Common myeloid progenitor, CD34-positive (primary cell): Measurements from ENCODE around the gene SMIM43.
A peak's percentile ranks its signal among the peaks of the same experiment; 100 is the strongest.

Experiments used
- CTCF ChIA-PET: fragments of 350-600 bp; sonication (Branson Sonifier 250); formaldehyde crosslinking; loops from one replicate; lab custom pipeline; 2021; ENCODE audit warnings: antibody characterized with exemption; lab: Charles Lee
- POLR2A ChIA-PET: fragments of 350-600 bp; sonication (Branson Sonifier 250); formaldehyde crosslinking; loops from one replicate; lab custom pipeline; 2021; ENCODE audit warnings: antibody characterized with exemption; lab: Charles Lee
- DNase-seq, 3 donors: peaks; one replicate each; pipeline versions ENCODE4 v3.0.0 to v3.0.0-alpha.2; 2013
- H3K27ac ChIP-seq, 2 experiments: 1 replicate in 1 of 2; 2 replicates in 1 of 2; pipeline ENCODE4 v1.7.0; 2013; ENCODE audit warnings: inconsistent platforms in 2 of 2, low read length in 2 of 2, mild to moderate bottlenecking in 2 of 2, low read depth in 1 of 2, moderate library complexity in 1 of 2; ENCODE audit not compliant: severe bottlenecking in 2 of 2, insufficient read depth in 1 of 2, poor library complexity in 1 of 2
- H3K27me3 ChIP-seq, 5 experiments: replicated peaks in 2 of 5; 1 replicate in 3 of 5; 2 replicates in 2 of 5; pipeline versions ENCODE4 v1.6.1 to v1.7.0; 2013; ENCODE audit warnings: low read length in 4 of 5, mild to moderate bottlenecking in 2 of 5, moderate library complexity in 2 of 5, inconsistent platforms in 1 of 5; ENCODE audit not compliant: insufficient read depth in 5 of 5, control insufficient read depth in 4 of 5
- H3K36me3 ChIP-seq, 4 experiments: 1 replicate in 2 of 4; 2 replicates in 2 of 4; pipeline versions ENCODE4 v1.6.1 to v1.7.0; 2013; ENCODE audit warnings: low read length in 3 of 4, control low read depth in 1 of 4, mild to moderate bottlenecking in 1 of 4; ENCODE audit not compliant: control insufficient read depth in 4 of 4, insufficient read depth in 4 of 4
- H3K4me1 ChIP-seq, 4 experiments: 1 replicate in 3 of 4; 2 replicates in 1 of 4; pipeline versions ENCODE4 v1.6.1 to v1.7.1; 2013; ENCODE audit warnings: low read length in 3 of 4, mild to moderate bottlenecking in 3 of 4, control low read depth in 1 of 4, inconsistent platforms in 1 of 4, moderate library complexity in 1 of 4; ENCODE audit not compliant: control insufficient read depth in 4 of 4, insufficient read depth in 4 of 4; ENCODE audit errors: control extremely low read depth in 1 of 4
- H3K4me3 ChIP-seq, 7 experiments: 1 replicate in 4 of 7; 2 replicates in 3 of 7; pipeline versions ENCODE4 v1.5.1 to v1.7.0; 2013; ENCODE audit warnings: mild to moderate bottlenecking in 7 of 7, low read length in 6 of 7, moderate library complexity in 6 of 7, inconsistent platforms in 2 of 7, low read depth in 2 of 7, control low read depth in 1 of 7; ENCODE audit not compliant: insufficient read depth in 4 of 7, control insufficient read depth in 1 of 7; ENCODE audit errors: extremely low read depth in 1 of 7
- H3K9me3 ChIP-seq, 5 experiments: 1 replicate in 4 of 5; 2 replicates in 1 of 5; pipeline versions ENCODE4 v1.6.1 to v1.7.1; 2013; ENCODE audit warnings: low read length in 4 of 5, mild to moderate bottlenecking in 2 of 5, inconsistent platforms in 1 of 5, low read depth in 1 of 5, moderate library complexity in 1 of 5; ENCODE audit not compliant: control insufficient read depth in 4 of 5, insufficient read depth in 2 of 5; ENCODE audit errors: control extremely low read depth in 1 of 5
- WGBS: methylation state at CpG from one replicate; pipeline ENCODE4 v1.1.5; 2013; ENCODE audit not compliant: insufficient coverage; 5-methylcytosine and 5-hydroxymethylcytosine counted together

Gene SMIM43

DNA sequence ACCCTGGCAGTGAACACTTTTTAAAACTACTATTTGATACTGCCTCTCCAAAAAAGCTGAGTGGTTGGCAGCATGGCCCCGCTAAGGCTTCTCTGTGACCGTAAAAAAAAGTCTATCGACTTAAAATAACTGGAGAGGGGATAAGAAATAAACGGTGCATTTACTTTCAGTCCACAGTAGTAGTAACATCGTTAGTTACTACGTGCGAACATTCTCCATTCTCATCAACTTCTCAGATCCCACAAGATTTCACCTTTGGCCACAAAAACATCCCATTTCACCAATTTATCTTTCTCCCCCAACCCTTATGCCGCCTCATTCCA, 35.6 kb upstream of the SMIM43 start:
- ChIA-PET POLR2A (interaction anchor here (0.6 kb wide), 1 partner anchor 355 kb away, joined by 5 read pairs; no protein-coding TSS in a partner anchor), CTCF (no interaction called here)
- WGBS, result 64% methylated on average over 8 of the region's 8 CpGs
- Histone ChIP-seq H3K9me3 (no peaks in the 10 kb centered on the region), H3K4me1 (peaks cover 4 to 22% (median 9%) of the 10 kb centered on the region in 4 experiments), H3K4me3 (peak overlapping the region; percentile 95 to 100 (median 98)), H3K27ac (peak overlapping the region; percentile 81 to 93), H3K36me3 (peaks cover 0 to 28% (median 18%) of the 10 kb centered on the region in 4 experiments), H3K27me3 (peaks cover 0 to 3% (median 0%) of the 10 kb centered on the region in 5 experiments)
- DNase-seq, result no peak

DNA sequence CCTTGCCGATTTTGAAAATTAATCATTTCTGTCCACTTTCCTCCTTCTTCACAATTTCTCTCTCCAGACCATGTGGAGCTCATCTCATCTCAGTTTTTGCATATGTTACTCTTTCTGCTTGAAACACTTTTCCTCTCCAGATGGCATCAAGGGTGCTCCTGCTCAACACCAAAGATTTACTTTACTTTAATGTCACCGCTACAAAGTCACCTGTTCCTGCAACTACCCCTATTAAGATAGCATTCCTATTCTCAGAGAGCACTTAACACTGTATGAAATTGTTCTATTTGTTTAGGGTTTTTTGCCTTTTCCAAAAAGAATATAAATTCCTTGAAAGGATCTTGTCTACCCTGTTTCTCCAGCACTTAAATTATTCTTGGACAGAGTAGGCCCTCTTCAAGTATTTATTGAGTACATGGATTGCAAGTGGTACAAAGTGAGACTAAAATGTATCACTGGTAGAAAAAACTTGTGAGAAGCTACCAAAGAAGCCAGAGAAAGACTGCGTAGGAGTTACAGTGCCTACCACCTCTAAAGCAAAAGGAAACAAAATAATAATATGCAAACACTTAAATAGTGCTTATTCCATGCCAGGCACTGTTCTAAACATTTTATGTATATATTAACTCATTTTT, 35.0 kb upstream of the SMIM43 start:
- peak overlapping the region in 1 of 2 experiments; percentile 93 for H3K27ac ChIP-seq
- CTCF ChIA-PET, result no interaction called here

DNA sequence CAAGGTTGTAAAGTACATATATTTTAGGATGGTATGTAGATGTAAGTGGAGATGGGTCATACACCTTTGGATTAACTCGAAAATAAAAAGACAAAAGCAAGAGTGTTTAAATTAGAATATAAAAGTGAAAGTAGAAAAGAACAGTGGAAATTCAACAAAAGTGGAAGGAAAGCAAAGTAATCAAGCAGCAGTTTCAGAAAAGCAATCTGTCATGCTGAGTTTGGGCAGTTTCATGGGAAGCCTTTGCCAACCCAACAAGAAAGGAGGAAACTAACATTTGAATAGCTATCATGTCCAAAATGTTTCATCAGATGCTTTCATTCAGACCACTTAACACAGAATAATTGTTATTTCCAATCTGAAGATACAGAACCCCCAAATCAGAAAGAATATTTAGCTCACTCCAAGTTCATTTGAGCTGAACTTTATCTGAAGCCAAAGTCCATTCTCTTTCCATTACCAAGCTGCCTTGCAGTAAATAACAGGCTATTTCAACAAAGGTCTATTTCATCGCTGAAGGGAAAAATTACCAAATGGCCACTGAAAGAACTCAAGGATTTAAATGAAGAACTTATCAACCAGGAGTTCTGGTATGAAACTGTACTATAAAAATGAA, 34.4 kb upstream of the SMIM43 start:
- Histone ChIP-seq H3K4me1 (peaks cover 4 to 22% (median 9%) of the 10 kb centered on the region in 4 experiments), H3K9me3 (no peaks in the 10 kb centered on the region), H3K36me3 (peaks cover 0 to 16% (median 9%) of the 10 kb centered on the region in 4 experiments), H3K27ac (peak overlapping the region in 1 of 2 experiments; percentile 40), H3K4me3 (peak overlapping the region in 1 of 7 experiments; percentile 32), H3K27me3 (peaks cover 0 to 7% (median 0%) of the 10 kb centered on the region in 5 experiments)
- peak in 2 of 3 donors; percentile 29 to 38 for DNase-seq
- 0% methylated on average over 1 of the region's 2 CpGs for WGBS
- POLR2A ChIA-PET, result no interaction called here
- CTCF ChIA-PET, result no interaction called here

More for the DNA sequence above, 35.0 kb upstream of the SMIM43 start:
- DNase-seq, result no peak
- Histone ChIP-seq H3K4me3 (peak overlapping the region in 3 of 7 experiments; percentile 95 to 100 (median 98)), H3K27me3 (peaks cover 0 to 3% (median 0%) of the 10 kb centered on the region in 5 experiments), H3K36me3 (peaks cover 0 to 22% (median 14%) of the 10 kb centered on the region in 4 experiments), H3K4me1 (peaks cover 4 to 22% (median 9%) of the 10 kb centered on the region in 4 experiments), H3K9me3 (no peaks in the 10 kb centered on the region)
- POLR2A ChIA-PET, result interaction anchor here (0.6 kb wide), 1 partner anchor 355 kb away, joined by 5 read pairs; no protein-coding TSS in a partner anchor
- WGBS, result 100% methylated on average over 1 of the region's 3 CpGs

DNA sequence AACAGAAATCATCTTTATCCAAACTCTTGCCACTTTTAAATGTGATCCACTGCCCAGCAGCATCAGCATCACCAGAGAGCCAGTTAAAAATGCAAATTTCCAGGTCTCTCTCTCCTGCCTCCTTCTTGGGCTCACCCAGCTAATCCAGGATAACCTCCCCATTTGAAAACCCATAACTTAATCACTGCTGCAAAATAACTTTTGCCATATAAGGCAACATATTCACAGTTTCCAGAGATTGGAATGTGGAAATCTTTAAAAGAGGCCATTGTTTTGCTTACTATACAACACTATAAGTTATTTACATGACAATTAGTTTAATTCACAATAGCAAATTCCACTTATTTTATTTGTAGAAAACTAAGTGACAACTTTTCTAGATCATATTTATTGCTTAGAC, 31.3 kb upstream of the SMIM43 start:
- POLR2A ChIA-PET, result no interaction called here
- DNase-seq, result no peak
- CTCF ChIA-PET, result no interaction called here
- H3K27ac ChIP-seq, result no peak overlapping the region
- H3K4me3 ChIP-seq, result no peak overlapping the region
- H3K9me3 ChIP-seq, result no peaks in the 10 kb centered on the region
- H3K27me3 ChIP-seq, result peaks cover 0 to 7% (median 0%) of the 10 kb centered on the region in 5 experiments
- H3K36me3 ChIP-seq, result no peaks in the 10 kb centered on the region
- peaks cover 0 to 12% (median 5%) of the 10 kb centered on the region in 4 experiments for H3K4me1 ChIP-seq

DNA sequence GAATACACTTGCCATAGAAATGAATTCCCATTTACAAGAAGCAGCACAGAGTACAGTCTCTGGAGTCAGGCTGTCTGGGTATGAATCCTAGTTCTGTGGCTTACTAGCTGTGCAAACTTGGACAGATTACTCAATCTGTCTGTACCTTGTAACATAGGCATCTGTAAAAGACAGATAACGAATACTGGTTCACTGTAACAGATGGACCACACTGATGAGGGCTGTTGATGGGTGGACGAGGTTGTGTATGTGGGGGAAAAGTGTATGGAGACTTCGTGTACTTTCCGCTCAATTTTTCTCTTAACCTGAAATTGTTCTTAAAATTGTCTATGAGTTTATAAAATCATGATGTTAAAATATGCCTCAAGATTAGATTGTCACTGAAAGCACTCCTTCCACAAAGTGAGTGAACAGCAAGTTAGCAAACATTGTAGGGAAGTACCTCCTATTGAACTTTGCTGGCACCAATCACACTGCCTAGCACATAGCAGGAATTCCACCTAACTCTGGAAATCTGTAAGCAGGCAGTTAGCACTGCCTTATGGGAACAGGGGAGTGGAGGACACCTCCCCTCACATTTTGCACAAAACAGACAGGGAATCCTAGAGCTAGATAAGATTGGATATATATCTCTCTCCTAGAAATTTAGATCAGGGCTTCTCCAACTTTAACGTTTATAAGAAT, 29.7 kb upstream of the SMIM43 start:
- Histone ChIP-seq H3K36me3 (no peaks in the 10 kb centered on the region), H3K27ac (no peak overlapping the region), H3K4me1 (peaks cover 0 to 4% (median 1%) of the 10 kb centered on the region in 4 experiments), H3K9me3 (no peaks in the 10 kb centered on the region), H3K27me3 (peaks cover 0 to 7% (median 0%) of the 10 kb centered on the region in 5 experiments), H3K4me3 (no peak overlapping the region)
- DNase-seq, result peak; percentile 19 to 68 (median 42)
- ChIA-PET POLR2A (no interaction called here), CTCF (no interaction called here)
- 92% methylated on average over 4 of the region's 5 CpGs for WGBS

DNA sequence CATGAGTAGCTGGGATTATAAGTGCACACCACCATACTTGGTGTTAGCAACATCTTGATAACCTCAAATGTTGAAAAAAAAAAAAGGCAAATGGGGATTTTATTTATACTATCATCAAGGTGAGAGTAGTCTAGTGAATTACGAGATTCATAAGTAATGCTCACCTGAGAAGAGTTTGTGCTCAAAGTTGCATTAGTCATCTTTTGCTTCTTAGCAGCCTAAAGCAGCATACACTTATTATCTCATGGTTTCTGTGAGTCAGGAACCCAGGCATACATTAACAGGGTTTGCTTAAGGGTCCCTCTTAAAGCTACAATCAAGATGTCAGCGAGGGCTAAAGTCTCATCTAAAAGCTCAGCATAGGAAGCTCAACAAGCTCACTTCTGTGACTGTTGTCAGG, 28.0 kb upstream of the SMIM43 start:
- 100% methylated on average over 2 of the region's 2 CpGs for WGBS
- DNase-seq, result no peak
- H3K27me3 ChIP-seq, result peaks cover 0 to 7% (median 0%) of the 10 kb centered on the region in 5 experiments
- no peaks in the 10 kb centered on the region for H3K9me3 ChIP-seq
- ChIA-PET POLR2A (no interaction called here), CTCF (no interaction called here)
- no peak overlapping the region for H3K4me3 ChIP-seq
- no peak overlapping the region for H3K27ac ChIP-seq
- H3K4me1 ChIP-seq, result no peaks in the 10 kb centered on the region
- no peaks in the 10 kb centered on the region for H3K36me3 ChIP-seq

DNA sequence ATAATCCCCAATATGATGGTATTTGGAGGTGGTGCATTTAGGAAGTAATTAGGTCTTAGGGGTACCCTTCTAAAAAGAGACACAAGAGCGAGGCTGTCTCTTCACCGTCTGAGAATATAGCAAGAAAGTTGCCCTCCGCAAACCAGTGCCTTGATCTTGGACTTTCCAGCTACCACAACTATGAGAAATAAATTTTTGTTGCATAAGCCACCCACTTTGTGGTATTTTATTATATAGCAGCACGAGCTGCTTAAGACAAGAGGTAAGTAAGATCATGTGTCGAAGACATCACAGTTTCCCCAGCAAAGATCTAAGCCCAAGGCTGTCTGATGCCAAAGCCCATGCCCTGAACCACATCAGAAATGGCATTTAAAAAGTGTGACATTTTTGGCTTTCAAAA, 26.5 kb upstream of the SMIM43 start:
- H3K9me3 ChIP-seq, result no peaks in the 10 kb centered on the region
- H3K27me3 ChIP-seq, result peaks cover 0 to 7% (median 0%) of the 10 kb centered on the region in 5 experiments
- no peaks in the 10 kb centered on the region for H3K4me1 ChIP-seq
- no peaks in the 10 kb centered on the region for H3K36me3 ChIP-seq
- DNase-seq, result no peak
- no peak overlapping the region for H3K4me3 ChIP-seq
- WGBS, result 100% methylated on average over 3 of the region's 5 CpGs
- CTCF ChIA-PET, result no interaction called here
- POLR2A ChIA-PET, result no interaction called here
- H3K27ac ChIP-seq, result no peak overlapping the region
